Skin of body (tissue), 3 donors: ENCODE results near the gene AMOTL2. TPM values are rescaled to one million over a fixed set of nuclear protein-coding genes. Genes with fewer than 3 reads are reported as not detected.

ENCODE experiments used
- DNase-seq: peaks from one replicate; lab custom pipeline; 2025; lab: John Stamatoyannopoulos, UW
- small RNA-seq: library from RNA; depleted of rRNA; stranded (forward); fragments of <200 nt; gene quantifications from one replicate; pipeline ENCODE3, GENCODE V24; 2014; ENCODE audit warnings: low replicate concordance
- total RNA-seq: library from RNA; depleted of rRNA; stranded (reverse); fragments of >200 nt; gene quantifications from one replicate; pipeline ENCODE4 v1.2.3, GENCODE V29; 2014

The AMOTL2 gene
- total RNA-seq, 1 donor from 2014 or later, result 46.8 TPM

GRCh38 chr3:134317106-134317947, 56.9 kb downstream of the AMOTL2 start:
- no peak for DNase-seq

GRCh38 chr3:134315286-134316106, 58.8 kb downstream of the AMOTL2 start:
- DNase-seq, result peak; percentile 50

- peak; percentile 31 for DNase-seq
Observed at GRCh38 chr3:134314588-134315285, 59.5 kb downstream of the AMOTL2 start.

GRCh38 chr3:134313847-134314587, 60.2 kb downstream of the AMOTL2 start:
- no peak for DNase-seq

GRCh38 chr3:134312873-134313846, 61.1 kb downstream of the AMOTL2 start:
- DNase-seq, result peak; percentile 43

- no peak for DNase-seq
Observed at GRCh38 chr3:134312072-134312872, 62.0 kb downstream of the AMOTL2 start.

- no peak for DNase-seq
Observed at GRCh38 chr3:134311693-134312071, 62.6 kb downstream of the AMOTL2 start.

- DNase-seq, result no peak
Observed at GRCh38 chr3:134311265-134311664, 63.0 kb downstream of the AMOTL2 start.

GRCh38 chr3:134309987-134310700, 64.1 kb downstream of the AMOTL2 start:
- no peak for DNase-seq

GRCh38 chr3:134308350-134308891, 65.8 kb downstream of the AMOTL2 start:
- peak; percentile 94 for DNase-seq

- DNase-seq, result no peak
Observed at GRCh38 chr3:134307425-134307824, 66.8 kb downstream of the AMOTL2 start.

- DNase-seq, result no peak
Observed at GRCh38 chr3:134306320-134306719, 67.9 kb downstream of the AMOTL2 start.

Small RNA genes within 50 kb of the gene (small RNA-seq; reads per million reads assigned to genes)
- not detected for gene HMGN1P9
- not detected for gene MIR6827

Other genes starting within 250 kb of the AMOTL2 start
- gene RYK, start 123.6 kb downstream of the AMOTL2 start, total RNA-seq, result 105 TPM
- gene ANAPC13, start 111.5 kb upstream of the AMOTL2 start, total RNA-seq, result 44.5 TPM
- 25.6 TPM for gene CEP63, start 111.6 kb upstream of the AMOTL2 start, total RNA-seq